ENCODE data around the gene CLIC4.

GRCh38 chr1:24849672-24850295 lies 104.5 kb downstream of the CLIC4 start:
- TF ChIP-seq POLR2AphosphoS5 (IDR thresholded peaks at IDR 0.05; ENCODE audit: low read depth, low read length) (no peak), PAX5 (IDR thresholded peaks at IDR 0.05; ENCODE audit: insufficient read depth, low read length, severe bottlenecking) (no peak), POLR2A (IDR thresholded peaks at IDR 0.05; ENCODE audit: low read depth, low read length) (no peak), POU2F2 (IDR thresholded peaks at IDR 0.05; ENCODE audit: low read depth, low read length) (no peak), SPI1 (IDR thresholded peaks at IDR 0.05; ENCODE audit: low read depth, low read length) (no peak)
